Liver (tissue), 9 donors: ENCODE data around the gene GDI1. TPM values are rescaled to one million over a fixed set of nuclear protein-coding genes. Genes with fewer than 3 reads are reported as not detected.

Experiments used
- DNase-seq: peaks from one replicate; pipeline ENCODE4 v3.0.0-alpha.2; 2017; ENCODE audit warnings: low spot score
- H3K27ac ChIP-seq, 2 donors: one replicate each; pipeline ENCODE4 v1.7.0; 2013; ENCODE audit warnings: inconsistent platforms in 2 of 2, low read length in 2 of 2, control low read depth in 1 of 2, low read depth in 1 of 2, mild to moderate bottlenecking in 1 of 2
- H3K27me3 ChIP-seq, 4 donors: one replicate each; pipeline versions ENCODE4 v1.6.1 to v1.7.0; 2013; ENCODE audit warnings: low read length in 3 of 4, inconsistent platforms in 1 of 4, mild to moderate bottlenecking in 1 of 4, moderate library complexity in 1 of 4; ENCODE audit not compliant: control insufficient read depth in 4 of 4, insufficient read depth in 4 of 4
- H3K36me3 ChIP-seq, 4 donors: one replicate each; pipeline versions ENCODE4 v1.6.1 to v1.7.0; 2013; ENCODE audit warnings: low read length in 3 of 4, mild to moderate bottlenecking in 3 of 4, low read depth in 1 of 4, moderate library complexity in 1 of 4; ENCODE audit not compliant: control insufficient read depth in 4 of 4, insufficient read depth in 3 of 4
- H3K4me1 ChIP-seq, 4 donors: one replicate each; pipeline versions ENCODE4 v1.6.1 to v1.7.0; 2013; ENCODE audit warnings: low read length in 3 of 4, mild to moderate bottlenecking in 3 of 4, moderate library complexity in 1 of 4; ENCODE audit not compliant: control insufficient read depth in 4 of 4, insufficient read depth in 4 of 4
- H3K4me3 ChIP-seq, 3 donors: one replicate each; pipeline versions ENCODE4 v1.6.1 to v1.7.0; 2013; ENCODE audit warnings: low read length in 3 of 3, control low read depth in 1 of 3, low read depth in 1 of 3, mild to moderate bottlenecking in 1 of 3
- H3K9ac ChIP-seq, 2 donors: one replicate each; pipeline ENCODE4 v1.7.0; 2013; ENCODE audit warnings: low read length in 2 of 2, mild to moderate bottlenecking in 2 of 2, moderate library complexity in 2 of 2, control low read depth in 1 of 2, low read depth in 1 of 2
- H3K9me3 ChIP-seq, 4 donors: one replicate each; pipeline versions ENCODE4 v1.6.1 to v1.7.0; 2013; ENCODE audit warnings: low read length in 3 of 4; ENCODE audit not compliant: control insufficient read depth in 4 of 4
- ATF3 ChIP-seq: IDR thresholded peaks from 2 replicates; pipeline ENCODE4 v1.6.1; 2016; ENCODE audit warnings: antibody characterized with exemption
- CTCF ChIP-seq: fragments of 150-350 bp; IDR thresholded peaks from 2 replicates; pipeline ENCODE4 v1.5.1; 2017; ENCODE audit warnings: improper control_type of control experiment, low read depth, low read length; ENCODE audit not compliant: missing input control
- FOXA1 ChIP-seq: IDR thresholded peaks from 2 replicates; pipeline ENCODE4 v1.6.1; 2016; ENCODE audit warnings: antibody characterized with exemption
- FOXA2 ChIP-seq: IDR thresholded peaks from 2 replicates; pipeline ENCODE4 v1.6.1; 2016; ENCODE audit warnings: antibody characterized with exemption
- GABPA ChIP-seq, 2 donors: IDR thresholded peaks in 1 of 2; conservative IDR thresholded peaks in 1 of 2; 2 replicates each; pipeline ENCODE4 v1.6.1; 2016; ENCODE audit warnings: antibody characterized with exemption in 2 of 2, mild to moderate bottlenecking in 1 of 2, moderate library complexity in 1 of 2
- HNF4A ChIP-seq, 2 donors: conservative IDR thresholded peaks; 2 replicates each; pipeline ENCODE4 v1.6.1; 2016; ENCODE audit warnings: antibody characterized with exemption in 2 of 2, mild to moderate bottlenecking in 2 of 2
- JUND ChIP-seq, 2 donors: IDR thresholded peaks; 2 replicates each; pipeline ENCODE4 v1.6.1; 2016; ENCODE audit warnings: antibody characterized with exemption in 2 of 2
- NR2F2 ChIP-seq: IDR thresholded peaks from 2 replicates; pipeline ENCODE4 v1.6.1; 2016; ENCODE audit warnings: antibody characterized with exemption
- RAD21 ChIP-seq, 2 donors: IDR thresholded peaks; 2 replicates each; pipeline ENCODE4 v1.6.1; 2016; ENCODE audit warnings: antibody characterized with exemption in 2 of 2, mild to moderate bottlenecking in 2 of 2
- SP1 ChIP-seq: IDR thresholded peaks from 2 replicates; pipeline ENCODE4 v1.6.1; 2018; ENCODE audit warnings: antibody characterized with exemption, mild to moderate bottlenecking
- TAF1 ChIP-seq: conservative IDR thresholded peaks from 2 replicates; pipeline ENCODE4 v1.6.1; 2016; ENCODE audit warnings: antibody characterized with exemption, mild to moderate bottlenecking
- YY1 ChIP-seq: IDR thresholded peaks from 2 replicates; pipeline ENCODE4 v1.6.1; 2016; ENCODE audit warnings: antibody characterized with exemption, mild to moderate bottlenecking
- WGBS: extraction: QIAGEN DNeasy Blood & Tissue Kit; methylation state at CpG from one replicate; pipeline ENCODE4 v1.1.7; 2013; 5-methylcytosine and 5-hydroxymethylcytosine counted together
- polyA plus RNA-seq, 2 donors: library from polyadenylated mRNA; stranded (reverse) in 1 of 2; unstranded in 1 of 2; fragments of 200-250 nt in 1 of 2; fragments of >200 nt in 1 of 2; fragmentation: Nextera tagmentation in 1 of 2; extraction: Ambion mirVana in 1 of 2; gene quantifications; one replicate each; pipeline versions ENCODE4 v1.2.1 to v1.2.3, GENCODE V29; 2013 to 2015
- total RNA-seq, 2 donors: library from RNA; depleted of rRNA; stranded (reverse); fragments of >200 nt; gene quantifications; one replicate each; pipeline ENCODE4 v1.2.3, GENCODE V29; 2014
- TF ChIP-seq, protein P1 (sequence below): IDR thresholded peaks from 2 replicates; pipeline ENCODE4 v1.6.1; 2016; ENCODE audit warnings: antibody characterized with exemption
- TF ChIP-seq, protein P2 (sequence below): IDR thresholded peaks from 2 replicates; pipeline ENCODE4 v1.6.1; 2016; ENCODE audit warnings: antibody characterized with exemption, mild to moderate bottlenecking
- TF ChIP-seq, protein P3 (sequence below): IDR thresholded peaks from 2 replicates; pipeline ENCODE4 v1.6.1; 2016; ENCODE audit warnings: antibody characterized with exemption
- donor health status: healthy.
- donor health status: healthy.
- donor health status: healthy.
- donor health status: healthy.
- donor health status: healthy.

Gene GDI1
- total and polyA plus RNA-seq, 4 donors: 12.8 to 35.6 (median 20.5) TPM

DNA sequence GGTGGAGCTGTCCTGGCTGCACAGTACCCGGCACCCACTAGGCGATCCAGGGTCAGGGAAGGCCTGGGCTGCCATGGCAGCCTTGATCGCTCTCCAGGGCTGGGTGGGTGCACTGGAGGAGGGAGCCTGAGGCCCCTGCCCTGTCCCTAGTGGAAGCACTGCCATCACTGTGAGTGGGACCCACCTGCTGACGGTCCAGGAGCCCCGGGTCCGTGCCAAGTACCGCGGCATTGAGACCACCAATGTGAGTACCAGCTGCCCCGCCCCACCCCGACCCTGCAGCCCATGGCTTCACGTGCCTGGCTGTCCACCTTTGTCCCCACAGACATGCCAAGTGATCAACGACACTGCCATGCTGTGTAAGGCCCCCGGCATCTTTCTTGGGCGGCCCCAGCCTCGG lies 30.0 kb downstream of the GDI1 start:
- no peak for DNase-seq

More for the DNA sequence above, 30.0 kb downstream of the GDI1 start:
- Histone ChIP-seq H3K36me3 (peaks cover 0 to 2% (median 0%) of the 10 kb centered on the region in 4 donors), H3K4me3 (no peak overlapping the region), H3K4me1 (no peaks in the 10 kb centered on the region), H3K27ac (no peak overlapping the region), H3K9ac (no peak overlapping the region), H3K27me3 (no peaks in the 10 kb centered on the region), H3K9me3 (no peaks in the 10 kb centered on the region)
- TF ChIP-seq TAF1 (no peak), ATF3 (no peak), CTCF (no peak), GABPA (IDR thresholded peaks at IDR 0.05 in 1 of 2, conservative IDR thresholded peaks at IDR 0.05 in 1 of 2) (no peak), YY1 (no peak), JUND (IDR thresholded peaks at IDR 0.05) (no peak), NR2F2 (no peak), FOXA1 (no peak), FOXA2 (no peak), RAD21 (IDR thresholded peaks at IDR 0.05) (no peak), SP1 (no peak), HNF4A (conservative IDR thresholded peaks at IDR 0.05) (no peak)
- TF ChIP-seq, protein P1, sequence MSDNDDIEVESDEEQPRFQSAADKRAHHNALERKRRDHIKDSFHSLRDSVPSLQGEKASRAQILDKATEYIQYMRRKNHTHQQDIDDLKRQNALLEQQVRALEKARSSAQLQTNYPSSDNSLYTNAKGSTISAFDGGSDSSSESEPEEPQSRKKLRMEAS: no peak
- TF ChIP-seq, protein P2, sequence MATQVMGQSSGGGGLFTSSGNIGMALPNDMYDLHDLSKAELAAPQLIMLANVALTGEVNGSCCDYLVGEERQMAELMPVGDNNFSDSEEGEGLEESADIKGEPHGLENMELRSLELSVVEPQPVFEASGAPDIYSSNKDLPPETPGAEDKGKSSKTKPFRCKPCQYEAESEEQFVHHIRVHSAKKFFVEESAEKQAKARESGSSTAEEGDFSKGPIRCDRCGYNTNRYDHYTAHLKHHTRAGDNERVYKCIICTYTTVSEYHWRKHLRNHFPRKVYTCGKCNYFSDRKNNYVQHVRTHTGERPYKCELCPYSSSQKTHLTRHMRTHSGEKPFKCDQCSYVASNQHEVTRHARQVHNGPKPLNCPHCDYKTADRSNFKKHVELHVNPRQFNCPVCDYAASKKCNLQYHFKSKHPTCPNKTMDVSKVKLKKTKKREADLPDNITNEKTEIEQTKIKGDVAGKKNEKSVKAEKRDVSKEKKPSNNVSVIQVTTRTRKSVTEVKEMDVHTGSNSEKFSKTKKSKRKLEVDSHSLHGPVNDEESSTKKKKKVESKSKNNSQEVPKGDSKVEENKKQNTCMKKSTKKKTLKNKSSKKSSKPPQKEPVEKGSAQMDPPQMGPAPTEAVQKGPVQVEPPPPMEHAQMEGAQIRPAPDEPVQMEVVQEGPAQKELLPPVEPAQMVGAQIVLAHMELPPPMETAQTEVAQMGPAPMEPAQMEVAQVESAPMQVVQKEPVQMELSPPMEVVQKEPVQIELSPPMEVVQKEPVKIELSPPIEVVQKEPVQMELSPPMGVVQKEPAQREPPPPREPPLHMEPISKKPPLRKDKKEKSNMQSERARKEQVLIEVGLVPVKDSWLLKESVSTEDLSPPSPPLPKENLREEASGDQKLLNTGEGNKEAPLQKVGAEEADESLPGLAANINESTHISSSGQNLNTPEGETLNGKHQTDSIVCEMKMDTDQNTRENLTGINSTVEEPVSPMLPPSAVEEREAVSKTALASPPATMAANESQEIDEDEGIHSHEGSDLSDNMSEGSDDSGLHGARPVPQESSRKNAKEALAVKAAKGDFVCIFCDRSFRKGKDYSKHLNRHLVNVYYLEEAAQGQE: no peak
- TF ChIP-seq, protein P3, sequence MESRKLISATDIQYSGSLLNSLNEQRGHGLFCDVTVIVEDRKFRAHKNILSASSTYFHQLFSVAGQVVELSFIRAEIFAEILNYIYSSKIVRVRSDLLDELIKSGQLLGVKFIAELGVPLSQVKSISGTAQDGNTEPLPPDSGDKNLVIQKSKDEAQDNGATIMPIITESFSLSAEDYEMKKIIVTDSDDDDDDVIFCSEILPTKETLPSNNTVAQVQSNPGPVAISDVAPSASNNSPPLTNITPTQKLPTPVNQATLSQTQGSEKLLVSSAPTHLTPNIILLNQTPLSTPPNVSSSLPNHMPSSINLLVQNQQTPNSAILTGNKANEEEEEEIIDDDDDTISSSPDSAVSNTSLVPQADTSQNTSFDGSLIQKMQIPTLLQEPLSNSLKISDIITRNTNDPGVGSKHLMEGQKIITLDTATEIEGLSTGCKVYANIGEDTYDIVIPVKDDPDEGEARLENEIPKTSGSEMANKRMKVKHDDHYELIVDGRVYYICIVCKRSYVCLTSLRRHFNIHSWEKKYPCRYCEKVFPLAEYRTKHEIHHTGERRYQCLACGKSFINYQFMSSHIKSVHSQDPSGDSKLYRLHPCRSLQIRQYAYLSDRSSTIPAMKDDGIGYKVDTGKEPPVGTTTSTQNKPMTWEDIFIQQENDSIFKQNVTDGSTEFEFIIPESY: no peak
- 96% methylated on average over 15 of the region's 15 CpGs for WGBS
